NCI-H1436 (cell line): ENCODE results near the gene SERHL2.
"Not testable (repeated sequence)": the region's sequence is repeated elsewhere in the genome, so short reads cannot be mapped to it uniquely, and the experiment has no call there.

ENCODE experiments used
- DNase-seq: peaks from one replicate; lab custom pipeline; 2025; lab: John Stamatoyannopoulos, UW

SERHL2 gene

DNA sequence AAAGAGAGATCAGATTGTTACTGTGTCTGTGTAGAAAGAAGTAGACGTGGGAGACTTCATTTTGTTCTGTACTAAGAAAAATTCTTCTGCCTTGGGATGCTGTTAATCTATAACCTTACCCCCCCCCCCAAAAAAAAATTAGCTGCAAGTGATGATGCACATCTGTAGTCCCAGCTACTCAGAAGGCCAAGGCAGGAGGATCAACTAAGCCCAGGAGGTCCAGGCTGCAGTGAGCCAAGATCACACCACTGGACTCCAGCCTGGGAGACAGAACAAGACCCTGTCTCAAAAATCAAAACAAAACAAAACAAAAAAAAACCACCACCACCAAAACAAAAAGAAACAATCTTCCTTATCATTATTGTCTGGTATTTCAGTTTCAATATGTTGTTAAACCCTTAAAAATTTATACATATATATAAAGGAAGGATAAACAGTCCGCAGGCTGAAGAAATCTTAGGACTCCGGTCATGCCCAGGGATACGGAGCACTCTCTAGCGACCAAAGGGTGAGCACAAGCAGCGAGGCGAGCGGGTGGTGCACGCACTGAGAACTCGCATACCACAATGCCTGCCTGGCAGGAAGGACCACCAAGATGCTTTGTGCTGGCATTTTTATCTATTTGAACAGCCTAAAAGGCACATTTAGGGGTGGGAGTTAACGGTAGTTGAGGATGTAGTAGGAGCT is 54.5 kb downstream of the SERHL2 start:
- DNase-seq, result no peak

- no peak for DNase-seq
These were observed 55.1 kb downstream of the SERHL2 start for GRCh38 chr22:42608823-42609361.

- no peak for DNase-seq
These were observed 56.4 kb downstream of the SERHL2 start for GRCh38 chr22:42610186-42610585.

GRCh38 chr22:42611051-42611450 is 57.3 kb downstream of the SERHL2 start:
- DNase-seq, result no peak

- no peak for DNase-seq
These were observed 58.6 kb downstream of the SERHL2 start for GRCh38 chr22:42612336-42612735.

DNA sequence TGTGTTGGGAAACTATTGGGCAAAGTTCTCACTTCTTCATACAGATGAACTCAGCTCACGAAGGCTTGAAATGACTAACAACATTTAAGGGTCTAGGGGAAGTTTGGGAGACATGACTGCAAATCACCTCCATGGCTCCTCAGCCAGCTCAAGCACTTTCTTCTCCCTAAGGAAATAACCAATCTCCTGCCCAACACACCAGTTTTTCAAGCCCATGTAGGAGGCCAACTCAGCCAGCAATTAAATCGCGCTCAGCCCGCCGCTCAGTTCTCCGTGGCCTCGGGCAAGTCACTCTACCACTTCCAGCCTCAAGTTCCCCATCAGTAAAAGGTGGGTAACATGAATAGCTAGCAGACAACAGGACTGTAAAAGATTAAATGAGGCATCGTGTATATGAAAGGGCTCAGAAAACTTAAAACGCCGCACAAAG is 60.1 kb downstream of the SERHL2 start:
- no peak for DNase-seq

DNA sequence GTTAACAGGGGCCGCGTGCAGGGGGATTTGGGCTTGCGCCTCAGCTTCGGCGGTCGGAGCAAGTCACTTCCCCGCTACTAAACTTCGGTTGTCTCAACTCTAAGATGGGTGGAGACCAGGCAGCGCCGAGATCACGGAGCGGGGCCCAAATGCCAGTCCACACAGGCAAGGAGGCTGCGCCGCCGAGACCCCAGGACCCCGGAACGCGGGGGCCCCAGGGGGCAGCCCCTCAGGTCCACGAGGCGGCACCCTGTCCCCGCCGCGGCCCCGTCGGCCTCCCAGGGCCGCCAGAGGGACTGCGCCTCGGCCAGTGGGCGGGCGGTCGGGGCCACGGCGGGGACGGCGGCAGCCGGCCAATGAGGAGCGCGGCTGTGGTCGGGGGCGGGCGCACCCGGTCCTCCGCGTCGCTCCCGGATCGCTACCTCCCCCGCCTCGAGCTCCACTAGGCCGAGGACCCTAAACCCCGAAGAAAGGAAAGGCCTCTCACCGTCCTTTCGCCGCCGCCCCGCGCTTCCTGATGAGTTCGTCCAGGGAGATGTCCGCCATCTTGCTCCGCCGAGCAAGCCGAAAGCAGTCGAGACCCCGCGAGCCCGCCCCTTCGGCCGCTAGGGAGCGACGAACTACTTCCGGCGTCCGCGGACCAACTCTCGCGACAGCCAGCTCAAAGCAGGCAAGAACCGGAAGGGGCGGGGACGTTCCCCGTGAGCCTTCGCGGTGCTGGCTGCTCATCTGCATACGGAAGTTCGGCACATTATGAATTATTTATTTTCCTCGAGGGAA is 60.7 kb downstream of the SERHL2 start, which contains the start of gene POLDIP3:
TSS of gene POLDIP3 (minus strand) at position 572 of the 780 bp plus-strand sequence. CDS start at position 546, 26 bp downstream.
- DNase-seq, result peak; percentile 98

DNA sequence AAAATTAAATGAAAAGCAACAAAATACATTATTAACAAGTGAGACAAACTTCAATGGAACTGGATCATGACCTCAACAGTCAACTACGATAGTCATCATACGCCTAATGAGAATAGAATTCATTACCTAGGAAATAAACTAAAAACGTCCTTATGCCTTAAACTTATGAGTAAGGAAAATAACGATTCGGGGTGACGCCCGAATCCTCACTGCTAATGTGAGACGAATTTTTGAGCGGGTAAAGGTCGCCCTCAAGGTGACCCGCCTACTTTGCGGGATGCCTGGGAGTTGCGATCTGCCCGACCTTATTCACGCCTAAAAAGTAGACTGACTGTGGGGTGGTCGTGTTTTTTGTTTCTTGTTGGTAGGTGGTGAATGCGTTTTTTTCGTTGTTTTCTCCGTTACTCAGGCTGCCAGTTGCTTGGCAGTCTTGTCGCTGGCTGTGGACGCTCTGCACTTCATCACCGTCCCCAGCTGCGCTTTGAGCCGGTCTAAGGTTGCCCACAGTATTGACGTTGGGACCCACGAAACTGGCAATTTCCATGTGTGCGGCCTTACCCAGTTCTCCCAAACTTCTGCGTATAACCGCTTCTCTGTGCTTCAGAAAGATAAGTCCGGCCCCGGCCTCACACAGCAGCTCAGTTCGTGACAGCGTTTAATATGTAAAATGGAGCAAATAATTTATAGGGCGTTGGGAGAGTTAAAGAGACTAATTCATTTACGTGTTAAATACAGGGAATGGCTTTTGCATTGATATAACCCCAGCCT is 61.5 kb downstream of the SERHL2 start:
- DNase-seq, result peak; percentile 96

DNA sequence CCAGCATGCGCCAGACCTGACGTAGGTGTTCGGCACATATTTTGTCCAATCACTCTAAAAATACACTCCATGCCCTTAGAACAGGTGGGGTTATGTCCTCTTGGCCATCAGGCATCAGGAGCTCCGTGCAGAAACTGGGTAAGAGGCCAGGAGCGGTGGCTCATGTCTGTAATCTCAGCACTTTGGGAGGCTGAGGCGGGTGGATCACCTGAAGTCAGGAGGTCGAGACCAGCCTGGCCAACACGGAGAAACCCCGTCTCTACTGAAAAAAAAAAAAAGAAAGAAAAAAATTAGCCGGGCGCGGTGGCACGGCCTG is 62.1 kb downstream of the SERHL2 start:
- DNase-seq, result not testable (repeated sequence)

DNA sequence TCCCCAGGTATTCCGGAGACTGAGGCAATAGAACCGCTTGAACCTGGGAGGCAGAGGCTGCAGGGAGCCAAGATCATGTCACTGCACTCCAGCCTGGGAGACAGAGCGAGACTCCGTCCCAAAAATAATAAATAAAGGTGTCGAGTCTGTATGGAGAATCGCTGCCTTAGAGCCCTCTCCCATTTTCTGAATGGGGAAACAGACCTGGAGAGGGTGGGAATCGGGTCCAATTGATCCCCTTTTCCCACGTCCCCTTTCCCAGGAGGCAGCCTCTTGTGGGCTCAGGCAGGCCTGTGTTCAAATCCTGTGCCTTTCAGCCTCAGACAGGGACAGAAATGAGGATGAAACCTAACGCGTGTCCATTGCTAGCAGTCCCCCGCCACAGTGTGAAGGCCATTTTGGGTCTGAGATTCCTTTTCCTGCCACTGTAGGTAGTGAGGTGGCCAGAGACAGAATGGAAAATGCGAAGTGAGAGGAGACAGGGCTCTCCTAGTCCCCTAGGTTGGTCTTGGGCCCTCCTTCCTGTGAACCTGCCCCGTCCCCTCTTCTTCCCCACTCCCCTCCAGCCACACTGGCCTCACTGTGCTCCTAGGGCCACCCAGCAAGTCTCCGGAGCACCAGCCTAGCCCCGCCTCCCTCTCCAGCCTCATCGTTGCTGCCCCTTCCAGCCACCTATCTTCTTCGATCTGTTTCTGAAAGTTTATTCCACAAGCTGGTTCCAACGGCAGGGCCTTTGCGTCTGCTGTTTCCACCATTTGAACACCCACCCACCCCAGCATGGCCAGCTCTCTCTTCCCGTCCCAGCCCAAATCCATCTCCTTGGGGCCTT is 63.6 kb downstream of the SERHL2 start:
- DNase-seq, result no peak

GRCh38 chr22:42619261-42620063 is 65.7 kb downstream of the SERHL2 start:
- DNase-seq, result no peak

- DNase-seq, result no peak
These were observed 66.3 kb downstream of the SERHL2 start for GRCh38 chr22:42620084-42620483.

- DNase-seq, result peak; percentile 12
These were observed 67.8 kb downstream of the SERHL2 start for GRCh38 chr22:42621505-42622002.

DNA sequence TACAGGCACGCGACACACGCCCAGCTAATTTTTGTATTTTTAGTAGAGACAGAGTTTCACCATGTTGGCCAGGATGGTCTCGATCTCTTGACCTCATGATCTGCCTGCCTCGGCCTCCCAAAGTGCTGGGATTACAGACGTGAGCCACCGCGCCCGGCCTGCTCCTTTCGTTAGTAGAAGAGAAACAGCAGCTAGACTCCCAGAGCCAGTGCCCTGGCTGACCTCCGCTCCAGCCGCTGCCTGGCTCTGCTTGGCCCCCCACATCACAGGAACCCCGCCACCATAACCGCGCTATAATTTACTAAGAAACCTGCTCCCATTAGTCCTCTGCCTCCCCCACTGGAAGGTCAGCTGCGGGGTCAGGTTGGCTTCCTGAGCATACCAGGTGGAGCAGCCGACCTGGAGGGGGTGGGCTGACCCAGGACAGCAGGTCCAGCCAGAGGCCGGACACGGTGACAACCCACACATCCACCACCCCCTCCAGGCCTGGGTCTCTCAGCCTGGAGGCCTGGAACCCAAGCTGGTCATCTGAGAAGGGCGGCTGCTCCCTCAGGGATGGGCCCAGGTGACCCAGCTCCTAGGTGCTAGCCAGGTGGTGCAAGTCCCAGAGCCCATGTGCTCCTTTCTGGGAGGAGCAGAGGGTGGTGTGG is 68.4 kb downstream of the SERHL2 start:
- DNase-seq, result no peak

GRCh38 chr22:42623301-42623751 is 69.6 kb downstream of the SERHL2 start:
- no peak for DNase-seq
